ENCODE measurements around the gene TUBB2B.
"Not testable (repeated sequence)": the region's sequence is repeated elsewhere in the genome, so short reads cannot be mapped to it uniquely, and the experiment has no call there.

The TUBB2B gene

DNA sequence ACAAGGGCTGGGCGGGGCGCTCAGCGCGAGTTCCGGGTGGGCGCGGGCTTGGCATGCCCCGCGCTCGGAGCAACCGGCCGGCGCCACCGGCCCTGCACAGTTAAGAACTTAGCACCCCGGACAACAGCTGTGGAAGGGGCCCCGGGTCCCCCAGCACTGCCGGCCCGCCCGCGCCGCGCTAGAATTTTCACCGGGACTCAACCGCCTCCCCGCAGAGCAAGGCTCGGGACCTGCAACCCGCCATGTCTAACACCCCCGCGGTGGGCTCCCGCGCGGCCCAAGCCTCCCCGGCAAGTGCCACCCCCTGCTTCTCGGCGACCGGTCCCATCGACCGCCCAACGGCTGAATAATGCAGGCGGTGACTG is 26.1 kb upstream of the TUBB2B start:
- Histone ChIP-seq H3K9ac (ENCODE audit: low read depth, low read length) (no peak overlapping the region), H3K9me3 (ENCODE audit: control insufficient read depth, insufficient read depth, low read length) (no peaks in the 10 kb centered on the region), H3K27me3 (ENCODE audit: control insufficient read depth, insufficient read depth, low read length) (peaks cover 3% of the 10 kb centered on the region; the same call in 1 of the 2 replicates), H3K36me3 (ENCODE audit: control insufficient read depth, insufficient read depth, low read length) (no peaks in the 10 kb centered on the region), H3K27ac (ENCODE audit: low read depth, low read length) (no peak overlapping the region), H3K4me1 (ENCODE audit: control insufficient read depth, insufficient read depth, low read length) (peaks cover 6% of the 10 kb centered on the region), H3K4me3 (ENCODE audit: low read depth, low read length) (no peak overlapping the region)

DNA sequence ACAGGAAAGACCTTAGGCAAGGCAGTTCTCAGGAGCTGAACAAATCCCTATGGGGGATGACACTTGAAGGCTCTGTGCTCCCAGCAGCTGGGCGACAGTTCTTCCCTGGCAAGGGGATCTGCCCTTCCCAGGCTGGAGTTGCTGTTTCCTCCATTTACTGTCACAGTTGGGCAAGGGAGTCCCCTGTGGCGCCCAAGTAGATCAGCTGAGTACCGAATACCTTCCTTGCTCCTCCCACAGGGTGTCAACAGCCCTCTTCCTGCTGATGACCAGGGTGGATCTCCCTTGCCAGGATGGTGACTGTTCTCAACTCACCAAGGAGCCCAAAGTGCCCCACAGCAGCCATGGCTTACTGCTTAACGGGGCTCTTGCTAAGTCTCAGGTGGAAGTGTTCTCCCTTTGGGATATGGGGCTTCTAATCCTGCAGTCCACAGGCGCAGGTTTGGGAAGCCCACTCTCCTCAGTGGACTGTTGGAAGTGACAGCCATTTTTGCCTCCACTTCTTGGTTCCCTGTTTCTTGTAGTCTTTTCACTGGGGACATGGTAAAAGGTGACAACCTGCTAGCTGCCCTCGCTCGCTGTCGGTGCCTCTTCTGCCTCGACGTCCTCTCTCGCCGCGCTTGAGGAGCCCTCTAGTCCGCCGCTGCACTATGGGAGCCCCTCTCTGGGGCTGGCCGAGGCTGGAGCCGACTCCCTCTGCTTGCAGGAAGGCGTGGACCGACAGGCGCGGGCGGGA is 25.6 kb upstream of the TUBB2B start:
- Histone ChIP-seq H3K27me3 (ENCODE audit: control insufficient read depth, insufficient read depth, low read length) (peaks cover 3% of the 10 kb centered on the region; the same call in 1 of the 2 replicates), H3K36me3 (ENCODE audit: control insufficient read depth, insufficient read depth, low read length) (no peaks in the 10 kb centered on the region), H3K9me3 (ENCODE audit: control insufficient read depth, insufficient read depth, low read length) (no peaks in the 10 kb centered on the region), H3K9ac (ENCODE audit: low read depth, low read length) (no peak overlapping the region), H3K4me3 (ENCODE audit: low read depth, low read length) (no peak overlapping the region), H3K4me1 (ENCODE audit: control insufficient read depth, insufficient read depth, low read length) (peaks cover 9% of the 10 kb centered on the region), H3K27ac (ENCODE audit: low read depth, low read length) (no peak overlapping the region)

DNA sequence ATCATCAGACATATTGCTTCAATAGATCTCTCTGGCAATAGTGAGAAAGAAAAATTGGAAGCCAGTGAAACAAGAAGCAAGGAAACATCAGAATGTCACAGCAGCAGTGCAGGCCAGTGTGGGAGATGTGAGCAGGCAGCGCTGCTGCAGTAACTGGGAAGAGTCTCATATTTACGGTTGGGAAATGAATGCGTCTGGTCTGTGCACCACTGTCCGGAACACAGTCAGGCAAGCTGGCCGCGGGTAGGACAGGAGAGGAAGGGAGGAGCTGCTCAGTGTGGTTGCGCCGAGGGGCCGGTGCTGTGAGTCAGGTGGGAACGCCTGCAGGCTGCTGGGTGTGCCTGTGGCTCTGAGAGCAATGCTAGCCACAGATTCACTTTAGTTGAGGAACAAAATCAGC is 24.9 kb upstream of the TUBB2B start:
- H3K36me3 ChIP-seq (ENCODE audit: control insufficient read depth, insufficient read depth, low read length), result no peaks in the 10 kb centered on the region
- no peaks in the 10 kb centered on the region for H3K9me3 ChIP-seq (ENCODE audit: control insufficient read depth, insufficient read depth, low read length)
- no peak overlapping the region for H3K4me3 ChIP-seq (ENCODE audit: low read depth, low read length)
- H3K4me1 ChIP-seq (ENCODE audit: control insufficient read depth, insufficient read depth, low read length), result peaks cover 15% of the 10 kb centered on the region
- peaks cover 3% of the 10 kb centered on the region; the same call in 1 of the 2 replicates for H3K27me3 ChIP-seq (ENCODE audit: control insufficient read depth, insufficient read depth, low read length)
- no peak overlapping the region for H3K27ac ChIP-seq (ENCODE audit: low read depth, low read length)
- no peak overlapping the region for H3K9ac ChIP-seq (ENCODE audit: low read depth, low read length)

DNA sequence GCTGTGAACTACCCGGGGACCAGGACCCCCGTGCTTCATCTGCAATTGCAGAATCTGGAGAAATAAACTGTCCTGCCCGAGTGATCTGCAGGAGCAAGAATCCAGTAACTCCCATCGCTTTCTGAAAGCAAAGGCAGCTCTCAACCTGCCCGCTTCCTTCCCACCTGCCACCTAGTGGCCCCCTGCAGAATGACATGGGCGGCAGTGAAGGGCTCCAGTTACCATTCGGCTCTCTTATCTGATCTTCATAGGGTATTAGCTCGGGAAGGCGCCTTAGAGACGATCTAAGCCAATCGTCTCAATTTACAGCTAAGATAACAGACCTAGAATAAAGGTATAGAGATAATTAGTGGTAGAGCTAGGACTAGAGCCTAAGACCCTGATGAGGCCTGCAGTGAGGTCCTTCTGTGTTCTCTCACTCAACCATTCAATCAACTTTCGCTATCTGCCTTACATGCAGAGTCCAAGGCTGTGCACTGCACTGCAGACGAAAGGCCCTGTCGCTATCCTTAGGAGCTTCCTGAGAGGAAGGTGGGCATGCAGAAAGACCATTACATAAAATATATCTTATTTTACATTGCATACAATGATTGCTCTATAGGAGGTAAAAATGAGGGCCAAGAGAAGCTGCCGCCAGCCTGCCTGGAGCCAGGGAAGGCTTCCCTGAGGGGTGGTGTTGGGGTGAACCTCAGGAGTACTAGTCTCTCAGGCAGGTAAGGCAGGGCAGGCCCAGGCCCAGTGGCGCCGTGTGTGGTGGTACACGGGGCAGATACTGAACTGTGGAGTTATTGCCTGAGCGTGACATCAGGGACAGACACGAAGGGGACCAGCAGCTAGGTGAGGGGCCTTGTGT is 24.2 kb upstream of the TUBB2B start:
- Histone ChIP-seq H3K9me3 (ENCODE audit: control insufficient read depth, insufficient read depth, low read length) (no peaks in the 10 kb centered on the region), H3K4me3 (ENCODE audit: low read depth, low read length) (no peak overlapping the region), H3K36me3 (ENCODE audit: control insufficient read depth, insufficient read depth, low read length) (no peaks in the 10 kb centered on the region), H3K27me3 (ENCODE audit: control insufficient read depth, insufficient read depth, low read length) (peaks cover 3% of the 10 kb centered on the region; the same call in 1 of the 2 replicates), H3K4me1 (ENCODE audit: control insufficient read depth, insufficient read depth, low read length) (peaks cover 17% of the 10 kb centered on the region), H3K9ac (ENCODE audit: low read depth, low read length) (no peak overlapping the region), H3K27ac (ENCODE audit: low read depth, low read length) (no peak overlapping the region)

DNA sequence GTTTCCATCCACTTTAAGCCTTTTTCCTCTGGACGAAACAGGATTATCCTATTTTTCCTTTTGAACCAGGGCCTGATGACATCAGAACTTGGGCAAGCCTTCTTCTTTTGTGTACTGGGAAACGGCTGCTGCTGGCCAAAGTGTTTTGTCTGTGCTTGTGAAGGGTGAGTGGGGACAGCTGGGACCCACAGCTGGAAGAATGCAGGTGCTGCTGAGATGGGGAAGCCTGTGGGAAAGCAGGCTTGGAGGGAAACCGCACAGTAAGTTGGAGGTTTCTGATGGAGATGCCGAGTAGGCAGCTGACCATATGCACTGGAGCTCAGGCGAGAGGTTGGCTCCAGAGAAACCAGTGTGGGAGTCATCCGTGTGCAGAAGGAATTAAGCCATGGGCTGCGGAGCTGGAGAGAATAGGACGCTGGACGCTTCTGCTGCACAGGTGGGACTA is 22.8 kb upstream of the TUBB2B start:
- no peak overlapping the region for H3K4me3 ChIP-seq (ENCODE audit: low read depth, low read length)
- H3K4me1 ChIP-seq (ENCODE audit: control insufficient read depth, insufficient read depth, low read length), result peaks cover 17% of the 10 kb centered on the region
- H3K9me3 ChIP-seq (ENCODE audit: control insufficient read depth, insufficient read depth, low read length), result no peaks in the 10 kb centered on the region
- no peak overlapping the region for H3K27ac ChIP-seq (ENCODE audit: low read depth, low read length)
- no peaks in the 10 kb centered on the region for H3K36me3 ChIP-seq (ENCODE audit: control insufficient read depth, insufficient read depth, low read length)
- H3K9ac ChIP-seq (ENCODE audit: low read depth, low read length), result no peak overlapping the region
- H3K27me3 ChIP-seq (ENCODE audit: control insufficient read depth, insufficient read depth, low read length), result peaks cover 3% of the 10 kb centered on the region; the same call in 1 of the 2 replicates

DNA sequence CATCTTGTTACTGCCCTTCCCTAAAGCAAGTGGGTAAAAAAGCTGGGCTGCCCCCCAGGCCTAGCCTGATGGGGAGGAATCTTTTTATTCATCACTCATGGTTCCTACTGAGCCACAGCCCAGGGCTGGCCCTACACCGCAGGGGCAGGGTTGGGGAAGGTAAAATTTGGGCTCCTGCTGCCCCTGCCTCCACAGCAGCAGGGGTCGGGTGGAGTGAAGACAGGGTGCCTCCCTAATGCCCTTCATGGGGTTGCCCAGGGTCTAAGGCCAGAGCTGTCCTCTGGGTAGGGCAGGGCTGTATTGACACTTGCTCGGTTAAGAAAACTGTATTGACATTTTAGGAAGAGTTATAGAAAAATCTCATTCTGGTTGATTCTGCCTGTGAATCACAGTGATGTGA is 22.4 kb upstream of the TUBB2B start:
- Histone ChIP-seq H3K9ac (ENCODE audit: low read depth, low read length) (no peak overlapping the region), H3K4me1 (ENCODE audit: control insufficient read depth, insufficient read depth, low read length) (peaks cover 17% of the 10 kb centered on the region), H3K4me3 (ENCODE audit: low read depth, low read length) (no peak overlapping the region), H3K27ac (ENCODE audit: low read depth, low read length) (no peak overlapping the region), H3K36me3 (ENCODE audit: control insufficient read depth, insufficient read depth, low read length) (no peaks in the 10 kb centered on the region), H3K27me3 (ENCODE audit: control insufficient read depth, insufficient read depth, low read length) (peaks cover 3% of the 10 kb centered on the region; the same call in 1 of the 2 replicates), H3K9me3 (ENCODE audit: control insufficient read depth, insufficient read depth, low read length) (no peaks in the 10 kb centered on the region)

DNA sequence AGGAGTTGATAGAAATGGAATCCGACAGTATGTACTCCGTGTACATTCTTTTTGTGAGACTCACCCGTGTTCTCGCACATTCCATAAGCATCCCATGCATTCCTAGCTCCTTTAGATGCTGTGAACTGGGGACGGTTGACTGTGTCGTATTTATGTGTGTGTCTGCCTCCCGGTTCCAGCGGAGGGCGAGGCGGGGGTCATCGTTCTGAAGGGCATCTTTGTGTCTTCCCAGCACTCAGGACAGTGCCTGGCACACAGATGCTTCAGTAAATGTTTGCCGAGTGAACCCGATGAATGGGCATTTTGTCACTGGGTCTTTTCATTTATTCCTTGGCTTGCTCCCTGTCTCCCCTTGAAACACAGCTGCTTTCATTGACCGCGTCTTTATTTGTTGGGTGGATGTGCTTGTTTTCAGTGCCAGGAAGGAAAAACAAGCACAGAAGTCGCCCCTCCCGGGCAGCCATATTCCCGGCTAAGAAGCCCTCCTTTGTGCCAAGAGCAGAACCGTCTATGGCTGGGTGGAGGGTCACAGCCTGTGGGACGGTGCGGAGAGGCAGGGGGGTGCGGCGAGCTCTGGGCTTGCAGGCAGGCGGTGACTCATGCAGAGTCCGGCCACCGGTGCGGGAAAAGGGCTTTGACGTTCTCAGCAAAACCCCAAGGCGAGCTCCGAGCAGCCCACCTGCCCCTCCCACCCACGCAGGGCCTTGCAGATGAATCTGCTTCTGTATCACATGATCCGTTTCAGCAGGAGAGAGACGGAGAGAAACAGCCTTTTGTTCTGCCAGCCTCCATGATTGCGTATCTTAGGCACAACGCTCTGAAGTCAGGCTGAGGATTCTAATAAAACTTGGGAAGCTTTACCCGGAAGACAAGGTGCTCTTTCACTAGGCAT is 20.0 kb upstream of the TUBB2B start:
- Histone ChIP-seq H3K27ac (ENCODE audit: low read depth, low read length) (peak overlapping the region; percentile 21), H3K9ac (ENCODE audit: low read depth, low read length) (peak overlapping the region; percentile 15; the same call in 1 of the 2 replicates), H3K4me1 (ENCODE audit: control insufficient read depth, insufficient read depth, low read length) (peaks cover 17% of the 10 kb centered on the region), H3K9me3 (ENCODE audit: control insufficient read depth, insufficient read depth, low read length) (no peaks in the 10 kb centered on the region), H3K27me3 (ENCODE audit: control insufficient read depth, insufficient read depth, low read length) (peaks cover 3% of the 10 kb centered on the region; the same call in 1 of the 2 replicates), H3K36me3 (ENCODE audit: control insufficient read depth, insufficient read depth, low read length) (no peaks in the 10 kb centered on the region), H3K4me3 (ENCODE audit: low read depth, low read length) (no peak overlapping the region)

DNA sequence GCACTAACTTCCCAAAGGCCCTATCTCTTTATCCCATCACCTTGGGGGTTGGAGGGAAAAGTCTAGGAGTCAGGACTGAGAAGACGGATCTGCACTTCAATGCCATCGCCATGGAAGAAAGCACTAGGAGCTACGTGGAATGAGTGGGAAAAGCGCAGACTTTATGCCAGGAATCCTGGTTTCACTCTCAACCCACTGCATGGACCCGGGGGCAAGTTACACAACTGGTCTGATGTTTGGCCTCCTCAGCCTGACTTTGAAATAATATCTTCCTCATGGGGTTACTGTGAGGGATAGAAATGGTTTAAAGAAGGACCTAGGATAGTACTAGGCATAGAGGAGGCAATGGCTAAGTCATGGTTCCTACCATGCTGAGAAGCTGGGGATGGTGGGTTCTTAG is 17.8 kb upstream of the TUBB2B start:
- H3K27me3 ChIP-seq (ENCODE audit: control insufficient read depth, insufficient read depth, low read length), result no peaks in the 10 kb centered on the region
- no peak overlapping the region for H3K4me3 ChIP-seq (ENCODE audit: low read depth, low read length)
- no peaks in the 10 kb centered on the region for H3K9me3 ChIP-seq (ENCODE audit: control insufficient read depth, insufficient read depth, low read length)
- no peaks in the 10 kb centered on the region for H3K36me3 ChIP-seq (ENCODE audit: control insufficient read depth, insufficient read depth, low read length)
- H3K27ac ChIP-seq (ENCODE audit: low read depth, low read length), result no peak overlapping the region
- peaks cover 11% of the 10 kb centered on the region for H3K4me1 ChIP-seq (ENCODE audit: control insufficient read depth, insufficient read depth, low read length)
- H3K9ac ChIP-seq (ENCODE audit: low read depth, low read length), result no peak overlapping the region

DNA sequence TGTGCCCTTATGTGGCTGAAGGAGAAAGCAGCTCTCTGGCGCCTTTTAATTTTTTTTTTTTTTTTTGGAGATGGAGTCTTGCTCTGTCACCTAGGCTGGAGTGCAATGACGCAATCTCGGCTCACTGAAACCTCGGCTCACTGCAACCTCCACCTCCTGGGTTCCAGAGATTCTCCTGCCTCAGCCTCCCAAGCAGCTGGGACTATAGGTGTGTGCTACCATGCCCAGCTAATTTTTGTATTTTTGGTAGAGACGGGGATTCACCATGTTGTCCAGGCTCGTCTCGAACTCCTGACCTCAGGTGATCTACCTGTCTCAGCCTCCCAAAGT is 17.3 kb upstream of the TUBB2B start:
- H3K9me3 ChIP-seq (ENCODE audit: control insufficient read depth, insufficient read depth, low read length), result not testable (repeated sequence)

DNA sequence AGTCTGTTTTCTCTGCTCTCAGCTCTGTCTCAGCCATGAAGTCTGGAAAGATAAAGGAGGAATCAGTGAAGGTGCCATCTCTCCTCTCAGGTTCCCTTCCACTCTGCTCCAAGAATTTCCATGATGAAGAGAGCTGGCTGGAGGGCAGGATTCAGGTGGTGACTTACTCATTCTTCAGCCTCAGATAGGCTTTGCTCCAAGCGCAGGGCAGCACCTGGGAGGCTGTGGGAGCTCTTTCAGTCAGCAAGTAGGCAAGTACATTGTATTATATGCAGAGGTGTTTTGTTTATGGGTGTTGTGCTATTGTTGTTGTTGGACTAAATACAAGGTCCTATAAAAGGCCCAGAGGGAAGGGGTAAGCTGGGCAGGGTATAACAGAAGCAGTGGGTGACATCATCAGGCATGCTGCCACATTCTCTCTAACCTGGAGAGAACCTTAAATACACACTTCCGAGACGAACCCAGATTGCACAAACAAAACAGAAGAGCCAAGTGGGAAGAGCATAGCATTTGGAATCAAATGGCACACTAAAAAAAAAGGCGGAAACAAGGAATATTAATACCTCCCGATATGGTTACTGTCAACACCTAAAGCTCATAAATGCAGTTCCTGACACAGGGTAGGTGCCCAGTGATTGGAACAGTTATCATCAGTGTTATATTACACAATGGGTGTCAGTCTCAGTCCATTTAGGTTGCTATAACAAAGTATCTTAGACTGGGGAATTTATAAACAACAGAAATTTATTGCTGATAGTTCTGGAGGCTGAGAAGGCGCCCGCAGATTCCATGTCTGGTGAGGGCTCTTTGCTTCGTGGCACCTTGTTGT is 16.8 kb upstream of the TUBB2B start:
- H3K9me3 ChIP-seq (ENCODE audit: control insufficient read depth, insufficient read depth, low read length), result no peaks in the 10 kb centered on the region
- H3K27ac ChIP-seq (ENCODE audit: low read depth, low read length), result no peak overlapping the region
- H3K36me3 ChIP-seq (ENCODE audit: control insufficient read depth, insufficient read depth, low read length), result no peaks in the 10 kb centered on the region
- no peak overlapping the region for H3K9ac ChIP-seq (ENCODE audit: low read depth, low read length)
- H3K4me3 ChIP-seq (ENCODE audit: low read depth, low read length), result no peak overlapping the region
- H3K4me1 ChIP-seq (ENCODE audit: control insufficient read depth, insufficient read depth, low read length), result peaks cover 11% of the 10 kb centered on the region
- no peaks in the 10 kb centered on the region for H3K27me3 ChIP-seq (ENCODE audit: control insufficient read depth, insufficient read depth, low read length)

More for the DNA sequence above, 17.3 kb upstream of the TUBB2B start:
- not testable (repeated sequence) for H3K27ac ChIP-seq (ENCODE audit: low read depth, low read length); H3K36me3 ChIP-seq (ENCODE audit: control insufficient read depth, insufficient read depth, low read length); H3K9ac ChIP-seq (ENCODE audit: low read depth, low read length); H3K27me3 ChIP-seq (ENCODE audit: control insufficient read depth, insufficient read depth, low read length); H3K4me3 ChIP-seq (ENCODE audit: low read depth, low read length)
- H3K4me1 ChIP-seq (ENCODE audit: control insufficient read depth, insufficient read depth, low read length), result peaks cover 11% of the 10 kb centered on the region

All from HUES48 (cell line).